Panc1 (cell line): ENCODE results near the gene LHFPL4.

Experiments used
- POLR2AphosphoS5 ChIP-seq: IDR thresholded peaks from 2 replicates; pipeline ENCODE4 v1.6.1; 2012; ENCODE audit warnings: mild to moderate bottlenecking, low read depth, low read length, moderate library complexity
- TF ChIP-seq, protein P1 (sequence below): fragments of 450-650 bp; IDR thresholded peaks from 2 replicates; pipeline ENCODE4 v1.5.1; 2017; ENCODE audit warnings: mild to moderate bottlenecking

- TF ChIP-seq, protein P1, sequence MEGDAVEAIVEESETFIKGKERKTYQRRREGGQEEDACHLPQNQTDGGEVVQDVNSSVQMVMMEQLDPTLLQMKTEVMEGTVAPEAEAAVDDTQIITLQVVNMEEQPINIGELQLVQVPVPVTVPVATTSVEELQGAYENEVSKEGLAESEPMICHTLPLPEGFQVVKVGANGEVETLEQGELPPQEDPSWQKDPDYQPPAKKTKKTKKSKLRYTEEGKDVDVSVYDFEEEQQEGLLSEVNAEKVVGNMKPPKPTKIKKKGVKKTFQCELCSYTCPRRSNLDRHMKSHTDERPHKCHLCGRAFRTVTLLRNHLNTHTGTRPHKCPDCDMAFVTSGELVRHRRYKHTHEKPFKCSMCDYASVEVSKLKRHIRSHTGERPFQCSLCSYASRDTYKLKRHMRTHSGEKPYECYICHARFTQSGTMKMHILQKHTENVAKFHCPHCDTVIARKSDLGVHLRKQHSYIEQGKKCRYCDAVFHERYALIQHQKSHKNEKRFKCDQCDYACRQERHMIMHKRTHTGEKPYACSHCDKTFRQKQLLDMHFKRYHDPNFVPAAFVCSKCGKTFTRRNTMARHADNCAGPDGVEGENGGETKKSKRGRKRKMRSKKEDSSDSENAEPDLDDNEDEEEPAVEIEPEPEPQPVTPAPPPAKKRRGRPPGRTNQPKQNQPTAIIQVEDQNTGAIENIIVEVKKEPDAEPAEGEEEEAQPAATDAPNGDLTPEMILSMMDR = no peak
- no peak for TF ChIP-seq POLR2AphosphoS5
Measured at GRCh38 chr3:9499455-9500107, 54.0 kb downstream of the LHFPL4 start.
